ENCODE measurements around the gene UNC5B.
A peak's percentile ranks its signal among the peaks of the same experiment; 100 is the strongest.
"Not testable (repeated sequence)": the region's sequence is repeated elsewhere in the genome, so short reads cannot be mapped to it uniquely, and the experiment has no call there.

UNC5B gene

DNA sequence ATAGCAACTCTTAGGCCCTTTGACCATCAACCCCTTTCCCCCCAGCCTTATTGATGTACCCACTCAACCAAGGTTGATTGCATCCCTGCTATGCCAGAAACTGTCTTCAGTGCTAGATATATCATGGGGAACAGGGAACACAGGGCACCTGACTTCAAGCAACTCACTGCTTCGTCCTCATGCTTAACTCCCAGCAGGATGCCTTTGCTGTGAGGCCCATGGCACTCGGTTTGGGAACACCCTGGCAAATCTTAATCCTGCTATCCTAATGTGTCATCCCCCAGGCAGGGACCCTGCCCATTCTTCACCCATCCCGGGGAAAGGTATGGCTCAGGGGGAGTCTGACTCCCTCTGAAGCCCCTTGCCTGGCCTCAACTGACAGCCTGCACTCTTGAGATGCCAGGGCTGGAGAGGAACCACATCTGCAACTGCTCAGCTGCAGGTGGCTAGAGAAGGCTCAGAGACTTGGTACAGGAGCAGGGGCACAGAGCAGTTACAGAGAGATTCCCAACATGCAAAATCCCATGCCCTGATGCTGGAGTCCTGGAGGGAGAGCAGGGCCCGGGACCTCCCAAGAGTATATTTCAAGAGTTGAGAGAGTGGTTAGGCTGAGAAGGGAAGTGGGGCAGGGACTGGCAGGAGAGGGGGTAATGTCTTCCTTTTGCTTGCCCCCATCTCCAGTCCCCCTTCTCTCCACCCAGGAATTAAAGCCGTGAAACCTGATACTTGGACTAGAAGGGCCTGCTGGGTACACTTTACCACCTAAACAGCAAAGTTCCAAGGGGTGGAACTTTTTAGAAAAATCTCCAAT is 2.4 kb upstream of the UNC5B start:
- no peak for DNase-seq

- no peak for DNase-seq
These were observed 1.9 kb upstream of the UNC5B start for GRCh38 chr10:71210542-71210871.

DNA sequence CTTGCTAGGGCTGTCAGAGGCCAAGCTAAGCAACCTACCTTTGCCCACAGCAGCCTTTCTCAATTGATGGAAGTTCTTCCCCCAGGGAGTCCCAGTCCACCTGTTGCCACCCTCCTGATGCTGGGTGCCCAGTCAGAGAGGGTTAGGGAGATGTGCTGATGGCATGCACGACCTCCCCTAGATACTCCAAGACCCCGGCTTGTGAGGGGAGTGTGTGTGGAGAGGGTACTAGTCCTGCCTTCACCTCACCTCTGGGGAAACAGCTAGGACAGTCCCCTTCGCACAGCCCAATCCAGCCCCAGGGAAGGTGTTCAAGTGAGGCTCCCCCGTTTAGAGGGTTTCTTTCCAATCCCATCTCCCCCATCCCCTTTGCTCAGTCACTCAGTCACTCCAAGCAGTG is 1.3 kb upstream of the UNC5B start:
- DNase-seq = no peak

DNA sequence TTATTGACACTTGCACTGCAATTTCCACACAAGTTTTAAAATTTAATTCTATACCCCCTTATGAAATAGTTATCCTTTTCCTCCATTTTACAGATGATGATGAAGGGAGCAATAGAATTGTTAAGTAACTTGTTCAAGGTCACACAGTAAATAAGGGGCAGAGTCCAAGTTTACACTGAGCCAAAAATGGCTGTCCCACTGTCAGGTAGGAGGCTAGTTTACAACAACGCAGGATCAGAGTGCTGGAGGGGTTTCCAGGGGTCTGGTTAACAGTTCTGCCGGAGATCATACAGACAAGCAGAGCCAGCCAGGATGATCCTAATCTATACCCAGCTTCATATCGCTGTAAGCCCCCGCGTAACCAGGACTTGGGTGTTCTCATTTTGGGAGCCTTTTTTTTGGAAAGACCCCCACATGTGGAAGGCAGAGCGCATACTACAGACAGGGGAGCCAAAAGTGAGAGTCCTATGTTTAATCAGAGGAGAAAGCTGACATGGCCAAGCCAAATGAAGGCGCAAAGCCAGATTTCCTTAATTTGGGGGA is 524 bp upstream of the UNC5B start:
- DNase-seq = no peak

DNA sequence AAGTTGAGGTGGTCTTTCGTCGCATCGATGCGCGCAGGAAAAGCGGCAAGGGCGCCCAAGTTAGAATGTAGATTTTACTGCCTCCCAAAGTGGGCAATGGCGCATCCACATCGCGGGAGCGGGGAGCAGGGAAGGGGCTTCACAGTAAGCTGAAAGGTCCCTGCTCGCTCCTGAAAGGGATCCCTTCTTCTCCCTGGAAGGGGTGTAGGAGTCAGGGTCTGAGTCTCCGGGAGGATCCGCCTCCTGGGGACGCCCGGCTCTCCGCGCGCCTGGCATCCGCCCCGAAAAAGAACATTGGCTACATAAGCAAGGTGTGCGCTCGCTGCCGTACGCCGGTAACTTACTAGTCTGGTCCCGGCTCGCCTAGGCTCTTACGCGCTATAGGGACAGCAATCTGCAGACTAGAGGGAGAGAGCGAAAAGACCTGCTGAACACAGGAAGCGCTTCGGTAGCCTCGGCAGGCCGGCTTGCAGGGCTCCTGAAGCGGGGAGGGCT is 804 bp downstream of the UNC5B start:
- DNase-seq = peak; percentile 40

DNA sequence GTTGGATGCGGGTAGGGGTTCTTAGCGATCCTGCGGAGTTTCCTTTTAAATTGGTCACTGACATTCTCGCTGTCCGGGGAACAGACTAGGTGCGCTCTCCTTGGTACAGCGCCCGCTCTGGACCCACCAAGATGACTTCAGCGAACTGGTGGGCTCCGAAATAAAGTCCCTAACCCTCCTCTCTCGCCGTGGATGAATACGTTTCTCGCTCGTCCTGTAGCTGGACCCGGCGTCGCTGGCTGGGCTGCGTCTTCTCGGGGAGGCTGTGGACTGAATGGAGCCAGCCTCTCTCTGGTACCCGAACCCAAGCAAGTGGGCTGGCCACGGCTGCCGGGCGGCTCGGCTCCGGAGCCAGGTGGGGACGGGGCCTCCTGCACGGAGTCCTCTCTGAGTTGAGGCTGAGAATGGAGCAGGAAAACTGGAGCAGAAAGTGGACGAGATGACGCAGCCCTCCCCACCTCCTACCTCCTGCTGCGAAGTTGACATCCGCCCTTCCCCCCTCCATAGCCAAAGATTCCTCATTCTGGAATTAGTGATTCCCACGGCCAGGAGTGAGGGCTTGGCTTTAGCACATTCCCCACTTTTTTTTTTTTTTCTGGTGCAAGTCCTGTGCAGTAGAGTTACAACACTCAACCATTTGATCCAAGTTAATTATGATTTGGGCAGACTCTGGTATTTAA is 1.5 kb downstream of the UNC5B start:
- DNase-seq = no peak

- no peak for DNase-seq
These were observed 2.5 kb downstream of the UNC5B start for GRCh38 chr10:71214641-71215559.

DNA sequence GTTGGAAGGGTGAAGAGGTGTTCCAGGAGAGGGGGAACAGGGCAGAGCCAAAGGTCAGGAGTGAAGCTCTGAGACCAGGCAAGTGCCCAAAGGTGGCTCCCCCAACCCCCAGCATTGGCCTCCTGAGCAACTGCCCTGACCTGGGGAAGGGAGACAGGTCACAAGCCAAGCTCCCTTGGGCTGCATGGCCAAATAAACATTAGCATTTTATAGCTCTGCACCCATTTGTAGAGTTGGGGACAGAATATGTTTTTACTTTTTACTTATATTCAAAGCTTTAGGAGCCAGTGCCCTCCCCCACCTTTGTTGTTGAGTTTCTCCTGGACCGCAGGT is 4.0 kb downstream of the UNC5B start:
- no peak for DNase-seq

- no peak for DNase-seq
These were observed 4.4 kb downstream of the UNC5B start for GRCh38 chr10:71216751-71217265.

- DNase-seq = no peak
These were observed 5.1 kb downstream of the UNC5B start for GRCh38 chr10:71217266-71218045.

DNA sequence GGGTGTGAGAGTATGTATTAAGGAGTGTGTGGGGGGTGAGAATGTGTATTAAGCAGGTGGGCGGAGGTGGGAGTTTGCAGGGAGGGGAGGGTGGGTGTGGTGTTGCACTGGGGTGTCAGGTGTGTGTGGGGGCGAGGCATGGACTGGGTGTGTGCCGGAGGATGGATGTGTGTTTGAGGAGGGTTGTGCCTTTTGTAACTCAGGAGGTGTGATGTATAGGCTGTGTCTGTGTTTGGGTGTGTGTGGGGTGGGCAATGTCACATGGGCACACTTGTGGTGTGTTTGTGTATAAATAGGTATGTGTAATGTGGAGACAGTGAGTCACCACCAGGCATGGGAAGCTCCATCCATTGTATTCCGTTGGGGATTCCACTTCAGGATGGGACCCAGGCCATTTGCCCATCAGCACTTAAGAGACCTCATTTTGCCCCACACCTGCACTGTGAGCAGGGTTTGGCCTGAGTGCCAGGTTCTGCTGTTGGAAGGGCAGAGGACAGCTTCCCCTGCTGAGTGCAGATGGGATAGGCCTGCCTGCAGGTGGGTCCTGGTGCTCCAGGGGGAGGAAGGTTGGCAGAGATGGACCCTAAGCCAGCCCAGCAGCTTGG is 5.8 kb downstream of the UNC5B start:
- no peak for DNase-seq

DNA sequence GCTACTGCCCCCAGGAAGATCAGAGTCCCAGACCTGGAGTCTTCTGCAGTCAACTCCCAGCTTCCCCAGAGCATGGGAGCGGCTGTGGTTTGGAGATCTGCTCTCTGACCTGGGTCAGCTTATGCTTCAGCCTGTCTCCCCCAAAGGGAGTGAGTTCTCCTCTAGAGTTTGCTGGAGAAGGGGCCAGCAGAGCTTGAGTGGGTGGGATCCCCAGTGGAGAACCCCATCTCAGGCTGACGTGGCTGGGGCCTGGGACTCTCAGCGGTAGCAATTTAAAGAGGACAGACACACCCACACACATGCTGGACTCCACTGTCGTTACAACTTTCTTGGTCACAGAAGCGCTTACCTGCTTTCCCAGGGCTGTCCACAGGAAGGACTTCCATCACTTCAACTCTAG is 6.3 kb downstream of the UNC5B start:
- DNase-seq = no peak

DNA sequence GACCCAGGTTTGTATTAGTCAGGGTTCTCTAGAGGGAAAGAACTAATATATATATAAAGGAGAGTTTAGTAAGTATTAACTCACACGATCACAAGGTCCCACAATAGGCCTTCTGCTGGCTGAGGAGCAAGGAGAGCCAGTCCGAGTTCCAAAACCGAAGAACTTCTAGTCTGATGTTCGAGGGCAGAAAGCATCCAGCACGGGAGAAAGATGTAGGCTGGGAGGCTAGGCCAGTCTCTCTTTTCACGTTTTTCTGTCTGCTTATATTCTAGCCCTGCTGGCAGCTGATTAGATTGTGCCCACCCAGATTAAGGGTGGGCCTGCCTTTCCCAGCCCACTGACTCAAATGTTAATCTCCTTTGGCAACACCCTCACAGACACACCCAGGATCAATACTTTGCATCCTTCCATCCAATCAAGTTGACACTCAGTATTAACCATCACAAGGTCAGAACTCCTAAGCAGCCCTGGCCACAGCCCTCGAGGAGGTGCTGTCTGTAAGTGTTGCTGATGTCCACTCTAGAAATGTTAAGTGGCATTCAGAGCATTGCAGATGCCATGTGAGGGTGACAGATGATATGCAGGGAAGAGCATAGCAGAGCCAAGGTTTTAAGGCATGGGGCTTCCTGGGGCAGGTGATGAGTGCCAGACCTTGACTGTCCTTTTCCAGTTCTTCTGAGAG is 7.0 kb downstream of the UNC5B start:
- not testable (repeated sequence) for DNase-seq

- no peak for DNase-seq
These were observed 7.7 kb downstream of the UNC5B start for GRCh38 chr10:71219918-71220688.

GRCh38 chr10:71220689-71221540 is 8.5 kb downstream of the UNC5B start:
- DNase-seq = no peak

- DNase-seq = no peak
These were observed 9.3 kb downstream of the UNC5B start for GRCh38 chr10:71221586-71222202.

DNA sequence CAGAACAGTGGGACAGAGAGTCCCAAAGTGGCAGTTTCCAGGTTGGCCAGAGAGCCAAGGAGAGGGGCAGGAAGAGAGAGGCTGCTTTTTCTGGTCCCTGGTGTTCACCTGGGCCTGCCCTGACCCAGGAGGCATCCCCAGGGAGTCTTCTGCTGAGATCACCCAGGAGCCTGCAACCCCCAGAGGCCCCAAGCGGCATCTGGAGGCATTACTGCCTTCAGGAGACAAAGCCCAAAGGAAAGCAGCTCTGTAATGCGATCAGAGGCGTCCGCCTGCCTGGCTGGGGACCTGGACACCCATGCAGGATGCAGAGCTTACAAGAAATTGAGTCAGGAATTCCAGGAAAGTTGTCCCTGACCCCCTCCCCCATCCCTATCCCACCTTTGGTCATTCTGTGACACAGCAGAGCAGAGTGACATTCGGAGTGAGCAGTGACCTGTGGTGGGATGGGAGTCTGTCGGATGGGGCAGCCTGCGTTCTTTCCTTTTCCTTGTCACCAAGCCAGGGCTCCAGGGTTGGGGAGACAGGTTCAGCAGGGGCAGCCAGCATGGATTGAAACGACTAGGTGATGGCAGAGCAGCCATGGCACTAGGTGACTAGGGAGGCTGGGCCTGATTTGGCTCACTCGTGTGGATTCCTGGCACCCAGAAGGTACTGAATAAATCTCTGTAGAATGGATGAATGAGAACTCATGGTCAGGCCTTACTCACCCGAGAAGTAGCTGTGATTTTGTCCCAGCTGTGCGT is 10.4 kb downstream of the UNC5B start:
- peak; percentile 48 for DNase-seq
